ENCODE data around the gene SLC45A1. TPM values are rescaled to one million over a fixed set of nuclear protein-coding genes. Genes with fewer than 3 reads are reported as not detected.
A peak's percentile ranks its signal among the peaks of the same experiment; 100 is the strongest.

Gene SLC45A1
- total and polyA plus RNA-seq, 5 experiments from 2014 or later, result 0.48 to 1.2 (median 0.98) TPM; not detected in 1

DNA sequence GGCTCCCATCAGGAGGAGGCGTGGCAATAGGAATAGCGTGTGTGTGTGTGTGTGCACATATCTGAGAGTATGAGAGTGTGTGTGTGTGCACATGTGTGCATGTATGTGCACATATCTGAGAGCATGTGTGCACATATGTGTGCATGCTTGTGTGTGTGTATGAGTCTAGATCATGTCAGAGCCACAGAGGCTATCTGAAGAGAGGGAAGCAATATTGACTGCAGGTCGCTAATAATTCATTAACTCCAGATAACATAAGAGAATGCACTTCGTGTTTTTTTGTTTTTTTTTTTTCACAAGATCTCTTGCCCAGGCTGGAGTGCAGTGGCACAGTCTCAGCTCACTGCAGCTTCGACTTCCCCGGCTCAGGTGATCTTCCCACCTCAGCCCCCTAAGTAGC, 4.7 kb upstream of the SLC45A1 start:
- POLR2A ChIA-PET, result no interaction called here
- H3K9me3 Mint-ChIP-seq, result no peaks in the 10 kb centered on the region
- H3K4me3 Mint-ChIP-seq, result no peak overlapping the region
- peaks cover 0 to 5% (median 0%) of the 10 kb centered on the region in 3 donors for H3K36me3 Mint-ChIP-seq
- DNase-seq, result no peak
- peaks cover 6 to 30% (median 8%) of the 10 kb centered on the region in 4 donors for H3K4me1 Mint-ChIP-seq
- H3K27ac Mint-ChIP-seq, result no peak overlapping the region
- H3K27me3 Mint-ChIP-seq, result peaks cover 15 to 46% (median 28%) of the 10 kb centered on the region in 5 donors
- no peak for ATAC-seq

DNA sequence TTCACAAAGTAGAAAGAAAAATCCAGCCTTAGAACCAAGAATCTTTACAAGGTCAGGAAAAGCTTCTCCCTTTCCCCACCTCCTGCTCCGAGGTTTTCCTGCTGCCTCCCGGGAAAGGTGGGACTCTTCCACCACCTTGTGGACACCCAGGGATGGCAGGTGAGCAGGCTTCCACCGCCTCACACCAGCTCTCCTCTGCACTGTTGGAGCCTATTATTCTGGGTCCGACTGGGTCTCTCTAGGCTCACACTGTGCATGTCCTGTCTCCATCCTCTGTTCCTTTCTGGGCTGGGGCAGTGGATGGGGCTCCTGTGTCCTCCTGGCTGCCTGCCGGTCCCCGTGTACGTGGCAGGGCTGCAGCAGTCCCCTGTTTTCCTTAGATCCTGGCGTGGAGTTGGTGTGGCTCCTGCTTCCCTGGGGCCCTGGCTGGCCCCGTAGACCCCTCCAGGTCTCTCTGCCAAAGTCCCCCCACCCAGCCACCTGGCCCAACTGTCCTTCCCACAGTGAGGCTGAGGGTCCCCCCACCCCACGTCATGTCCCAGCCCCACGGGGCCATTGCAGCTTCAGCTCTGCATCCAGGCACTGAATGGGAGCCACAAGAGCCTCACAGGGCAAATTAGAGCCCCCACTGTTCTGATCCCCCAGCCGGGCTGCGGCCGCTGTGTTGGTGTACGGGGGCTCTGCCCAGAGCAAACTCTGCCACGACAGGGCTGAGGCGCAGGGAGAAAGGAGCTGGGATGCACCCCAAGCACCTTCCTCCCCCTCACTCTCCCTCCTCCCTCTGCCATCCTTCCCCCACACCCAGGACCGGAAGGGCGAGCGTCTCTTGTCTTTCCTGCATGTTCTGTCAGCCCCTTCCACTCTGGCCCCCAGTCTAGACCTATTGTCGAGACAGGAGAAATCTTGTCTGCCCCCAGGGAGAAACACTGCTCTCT, 3.3 kb upstream of the SLC45A1 start:
- Mint-ChIP-seq H3K4me3 (no peak overlapping the region), H3K36me3 (peaks cover 0 to 5% (median 0%) of the 10 kb centered on the region in 3 donors), H3K27me3 (peaks cover 15 to 46% (median 30%) of the 10 kb centered on the region in 5 donors), H3K4me1 (peaks cover 10 to 36% (median 17%) of the 10 kb centered on the region in 4 donors), H3K9me3 (no peaks in the 10 kb centered on the region), H3K27ac (peak overlapping the region in 2 of 10 donors; percentile 15 to 72)
- peak in 1 of 2 donors; percentile 31 for ATAC-seq
- DNase-seq, result peak in 9 of 10 donors; percentile 22 to 55 (median 41)
- POLR2A ChIA-PET, result no interaction called here

DNA sequence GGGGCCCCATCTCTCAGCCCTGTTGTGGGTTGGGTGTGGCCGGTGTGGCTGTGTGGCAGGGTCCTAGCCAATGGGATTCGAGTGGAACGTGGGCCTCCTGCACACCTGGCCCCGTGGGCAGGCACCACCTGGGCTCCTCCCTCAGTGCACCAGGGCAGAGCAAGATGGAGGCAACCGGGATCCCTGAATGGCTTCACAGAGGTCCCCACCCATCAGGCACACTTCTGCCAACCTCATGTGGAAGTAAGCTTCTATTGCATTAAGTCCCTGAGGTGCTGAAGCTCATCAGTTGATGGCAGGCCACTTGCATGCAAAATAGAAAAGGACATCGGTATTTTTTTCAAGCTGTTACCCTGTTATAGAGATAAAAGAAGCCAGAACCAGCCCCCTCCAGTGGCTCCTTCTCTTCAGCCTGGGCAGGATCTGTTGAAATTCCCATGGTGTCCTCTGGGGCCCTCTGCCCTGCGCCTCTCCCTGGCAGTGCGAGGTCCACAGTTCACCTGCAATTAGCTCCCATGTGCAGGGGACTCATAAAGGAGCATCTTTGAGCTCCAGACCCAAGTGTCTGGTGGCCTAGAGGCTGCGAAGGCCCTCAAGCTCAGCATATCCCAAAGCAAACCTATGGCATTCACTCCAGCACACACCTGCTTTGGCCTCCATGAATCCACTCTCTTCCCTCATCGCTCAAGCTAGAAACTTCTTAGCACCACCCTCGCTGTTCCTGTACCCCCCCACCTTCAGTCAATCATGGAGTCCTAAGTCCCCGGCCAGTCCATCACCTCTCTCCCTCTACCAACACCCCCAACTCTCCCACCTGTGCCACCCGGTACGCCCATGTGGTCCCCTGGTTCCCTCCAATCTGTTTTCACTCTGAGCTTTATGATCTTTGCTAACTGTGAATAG, 2.1 kb upstream of the SLC45A1 start:
- Mint-ChIP-seq H3K4me1 (peaks cover 10 to 36% (median 17%) of the 10 kb centered on the region in 4 donors), H3K36me3 (peaks cover 0 to 5% (median 0%) of the 10 kb centered on the region in 3 donors), H3K9me3 (no peaks in the 10 kb centered on the region), H3K27ac (peak overlapping the region in 5 of 10 donors; percentile 36 to 84 (median 41)), H3K4me3 (peak overlapping the region in 3 of 10 donors; percentile 3 to 45 (median 15)), H3K27me3 (peaks cover 15 to 46% (median 33%) of the 10 kb centered on the region in 5 donors)
- POLR2A ChIA-PET, result no interaction called here
- DNase-seq, result no peak
- ATAC-seq, result no peak

DNA sequence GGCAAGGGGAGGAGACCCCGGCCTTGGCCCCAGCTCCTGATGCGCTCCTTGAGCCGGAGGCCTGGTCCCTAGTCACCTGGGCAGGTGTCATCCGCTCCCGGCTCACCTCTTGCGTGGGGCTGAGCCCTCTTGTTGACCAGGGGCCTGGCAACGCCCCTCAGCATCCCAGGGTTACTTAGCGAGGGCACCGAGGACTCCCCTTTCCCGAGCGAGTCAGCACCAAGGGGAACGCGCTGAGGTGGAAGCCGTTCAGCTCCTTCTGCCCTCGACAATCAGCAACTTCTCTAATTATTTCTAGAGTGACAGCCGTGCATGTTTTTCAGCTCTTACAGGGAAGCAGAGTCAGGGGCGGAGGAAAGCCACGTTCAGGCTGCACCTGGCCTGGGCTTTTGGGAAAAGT, 522 bp downstream of the SLC45A1 start:
- H3K4me1 Mint-ChIP-seq, result peaks cover 10 to 36% (median 17%) of the 10 kb centered on the region in 4 donors
- POLR2A ChIA-PET, result interaction anchor here (0.6 to 2.2 kb wide), 2 partner anchors 202 to 293 kb away, joined by 3 to 9 read pairs; partner anchors contain the start of gene ERRFI1
- H3K27ac Mint-ChIP-seq, result peak overlapping the region in 3 of 10 donors; percentile 24 to 69 (median 63)
- DNase-seq, result no peak
- peak overlapping the region; percentile 67 to 88 (median 78) for H3K4me3 Mint-ChIP-seq
- H3K27me3 Mint-ChIP-seq, result peaks cover 11 to 37% (median 27%) of the 10 kb centered on the region in 5 donors
- peak in 1 of 2 donors; percentile 19 for ATAC-seq
- no peaks in the 10 kb centered on the region for H3K36me3 Mint-ChIP-seq
- H3K9me3 Mint-ChIP-seq, result no peaks in the 10 kb centered on the region

DNA sequence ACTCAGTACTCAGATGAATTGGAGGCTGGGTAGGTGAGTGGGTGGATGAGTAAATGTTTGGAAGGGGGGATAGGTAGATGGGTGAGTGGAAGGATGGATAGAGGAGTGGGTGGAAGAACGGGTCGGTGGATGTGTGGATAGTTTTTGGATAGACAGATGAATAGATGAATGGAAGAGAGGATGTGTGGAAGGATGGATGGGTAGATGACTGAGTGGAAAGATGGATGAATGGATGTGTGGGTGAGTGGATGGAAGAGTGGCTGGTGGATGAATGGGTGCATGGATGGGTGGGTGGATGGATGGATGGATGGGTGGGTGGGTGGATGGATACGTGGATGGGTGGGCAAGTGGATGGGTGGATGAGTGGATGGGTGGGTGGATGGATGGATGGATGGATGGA, 3.7 kb downstream of the SLC45A1 start:
- H3K4me1 Mint-ChIP-seq, result peaks cover 5 to 15% (median 11%) of the 10 kb centered on the region in 4 donors
- peaks cover 0 to 6% (median 4%) of the 10 kb centered on the region in 3 donors for H3K36me3 Mint-ChIP-seq
- POLR2A ChIA-PET, result no interaction called here
- DNase-seq (no peak), ATAC-seq (no peak)
- peaks cover 0 to 8% (median 3%) of the 10 kb centered on the region in 5 donors for H3K27me3 Mint-ChIP-seq
- H3K27ac Mint-ChIP-seq, result no peak overlapping the region
- H3K9me3 Mint-ChIP-seq, result no peaks in the 10 kb centered on the region
- H3K4me3 Mint-ChIP-seq, result no peak overlapping the region

DNA sequence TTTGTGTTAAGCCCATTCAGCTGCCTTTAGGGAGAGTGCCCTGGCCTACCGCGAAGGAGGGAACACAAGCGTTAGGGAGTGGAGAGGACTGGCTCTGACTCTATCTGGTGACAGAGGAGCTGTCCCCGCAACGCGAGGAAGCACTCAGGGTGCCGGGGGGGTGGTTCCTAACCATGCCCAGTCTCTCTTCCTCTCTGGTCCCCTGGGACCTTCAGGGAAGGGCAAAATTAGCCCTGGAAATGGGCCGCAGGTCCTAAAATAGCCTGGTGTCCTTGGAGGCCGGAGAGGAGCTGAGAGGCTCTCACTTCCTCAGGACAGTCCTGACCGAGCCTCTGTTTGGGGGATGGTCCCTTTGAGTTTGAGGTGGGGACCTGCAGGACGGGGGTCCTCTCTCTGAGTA, 5.8 kb downstream of the SLC45A1 start:
- peaks cover 0 to 6% (median 0%) of the 10 kb centered on the region in 5 donors for H3K27me3 Mint-ChIP-seq
- H3K27ac Mint-ChIP-seq, result no peak overlapping the region
- peaks cover under 1 to 6% (median 2%) of the 10 kb centered on the region in 4 donors for H3K4me1 Mint-ChIP-seq
- POLR2A ChIA-PET, result no interaction called here
- peaks cover 0 to 6% (median 6%) of the 10 kb centered on the region in 3 donors for H3K36me3 Mint-ChIP-seq
- DNase-seq, result no peak
- ATAC-seq, result no peak
- no peaks in the 10 kb centered on the region for H3K9me3 Mint-ChIP-seq
- H3K4me3 Mint-ChIP-seq, result no peak overlapping the region

DNA sequence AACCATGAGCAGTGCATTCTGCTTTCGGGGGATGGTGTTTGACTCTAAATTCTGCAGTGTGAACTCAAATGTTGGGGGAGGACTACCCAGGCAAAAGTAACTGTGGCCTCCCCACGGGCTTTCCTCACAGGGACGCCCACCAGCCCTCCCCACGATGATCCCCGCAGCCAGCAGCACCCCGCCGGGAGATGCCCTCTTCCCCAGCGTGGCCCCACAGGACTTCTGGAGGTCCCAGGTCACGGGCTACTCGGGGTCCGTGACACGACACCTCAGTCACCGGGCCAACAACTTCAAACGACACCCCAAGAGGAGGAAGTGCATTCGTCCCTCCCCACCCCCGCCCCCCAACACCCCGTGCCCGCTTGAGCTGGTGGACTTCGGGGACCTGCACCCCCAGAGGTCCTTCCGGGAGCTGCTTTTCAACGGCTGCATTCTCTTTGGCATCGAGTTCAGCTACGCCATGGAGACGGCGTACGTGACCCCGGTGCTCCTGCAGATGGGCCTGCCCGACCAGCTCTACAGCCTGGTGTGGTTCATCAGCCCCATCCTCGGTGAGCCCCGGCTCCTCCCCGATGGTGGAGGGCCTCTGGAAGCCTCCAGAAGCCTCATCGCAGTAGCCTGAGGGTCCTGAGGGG, 6.4 kb downstream of the SLC45A1 start:
- Mint-ChIP-seq H3K4me1 (peaks cover 0 to 2% (median under 1%) of the 10 kb centered on the region in 4 donors), H3K27ac (no peak overlapping the region), H3K36me3 (peaks cover 0 to 6% (median 6%) of the 10 kb centered on the region in 3 donors), H3K4me3 (no peak overlapping the region), H3K9me3 (no peaks in the 10 kb centered on the region), H3K27me3 (peaks cover 0 to 4% (median 0%) of the 10 kb centered on the region in 5 donors)
- ATAC-seq (no peak), DNase-seq (no peak)
- POLR2A ChIA-PET, result no interaction called here

DNA sequence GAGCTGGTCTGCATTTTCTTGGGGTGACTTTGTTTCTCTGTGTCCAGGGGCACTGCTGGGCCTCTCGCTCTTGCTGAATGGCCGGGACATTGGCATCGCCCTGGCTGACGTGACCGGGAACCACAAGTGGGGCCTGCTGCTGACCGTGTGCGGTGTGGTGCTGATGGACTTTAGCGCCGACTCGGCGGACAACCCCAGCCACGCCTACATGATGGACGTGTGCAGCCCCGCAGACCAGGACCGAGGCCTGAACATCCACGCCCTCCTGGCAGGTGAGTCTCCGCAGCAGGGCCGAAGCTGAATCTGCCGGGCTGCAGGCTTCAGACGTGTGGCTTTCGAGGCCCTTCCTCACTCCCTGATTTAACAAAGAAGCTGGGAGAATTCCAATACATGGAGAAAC, 7.9 kb downstream of the SLC45A1 start:
- H3K36me3 Mint-ChIP-seq, result peaks cover 0 to 6% (median 6%) of the 10 kb centered on the region in 3 donors
- no peak overlapping the region for H3K27ac Mint-ChIP-seq
- DNase-seq (no peak), ATAC-seq (no peak)
- no peaks in the 10 kb centered on the region for H3K4me1 Mint-ChIP-seq
- H3K27me3 Mint-ChIP-seq, result no peaks in the 10 kb centered on the region
- H3K4me3 Mint-ChIP-seq, result no peak overlapping the region
- H3K9me3 Mint-ChIP-seq, result no peaks in the 10 kb centered on the region
- POLR2A ChIA-PET, result no interaction called here

DNA sequence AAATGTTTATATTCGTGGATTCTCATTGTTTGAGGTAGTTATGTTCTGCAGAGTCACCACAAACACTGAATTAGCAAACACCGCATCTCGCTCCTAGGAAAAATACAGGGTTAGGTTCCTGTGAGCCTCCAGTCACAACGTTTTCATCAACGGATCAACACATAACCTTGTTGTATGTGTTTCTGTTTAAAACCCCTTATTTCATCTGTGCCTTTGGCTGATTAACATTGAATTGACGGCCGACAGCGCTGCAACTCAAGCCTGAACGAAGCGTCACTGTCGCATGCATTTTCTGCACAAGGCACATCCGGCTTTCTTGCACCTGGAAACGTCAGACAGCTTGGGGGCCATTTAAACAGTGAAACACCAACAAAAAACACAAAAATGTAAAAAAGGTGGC, 8.4 kb downstream of the SLC45A1 start:
- ATAC-seq, result no peak
- no peak for DNase-seq
- H3K9me3 Mint-ChIP-seq, result no peaks in the 10 kb centered on the region
- H3K27ac Mint-ChIP-seq, result no peak overlapping the region
- peaks cover 0 to 6% (median 6%) of the 10 kb centered on the region in 3 donors for H3K36me3 Mint-ChIP-seq
- H3K27me3 Mint-ChIP-seq, result no peaks in the 10 kb centered on the region
- POLR2A ChIA-PET, result no interaction called here
- no peaks in the 10 kb centered on the region for H3K4me1 Mint-ChIP-seq
- peak overlapping the region in 1 of 10 donors; percentile 6 for H3K4me3 Mint-ChIP-seq

DNA sequence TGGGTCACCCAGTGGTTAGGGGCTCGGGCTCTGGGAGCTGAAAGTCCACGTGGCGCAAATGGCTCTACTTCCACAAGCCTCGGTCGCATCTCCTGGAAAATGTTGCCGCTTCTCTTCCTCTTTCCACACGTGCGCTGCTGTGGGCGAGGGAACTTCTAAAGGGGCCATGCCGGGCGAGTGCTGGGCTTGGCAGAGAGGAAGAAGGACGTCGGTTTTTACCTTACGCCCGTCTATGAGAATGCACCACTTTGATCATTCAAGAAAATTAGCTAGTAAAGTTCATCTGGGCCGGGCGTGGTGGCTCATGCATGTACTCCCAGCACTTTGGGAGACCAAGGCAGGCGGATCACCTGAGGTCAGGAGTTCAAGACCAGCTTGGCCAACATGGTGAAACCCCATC, 10.4 kb downstream of the SLC45A1 start:
- Mint-ChIP-seq H3K4me3 (no peak overlapping the region), H3K27me3 (no peaks in the 10 kb centered on the region), H3K27ac (no peak overlapping the region), H3K36me3 (peaks cover 0 to 6% (median 6%) of the 10 kb centered on the region in 3 donors), H3K9me3 (no peaks in the 10 kb centered on the region), H3K4me1 (no peaks in the 10 kb centered on the region)
- POLR2A ChIA-PET, result interaction anchor here (0.9 kb wide), 1 partner anchor 34 kb away, joined by 3 read pairs; no protein-coding TSS in a partner anchor
- DNase-seq (no peak), ATAC-seq (no peak)

DNA sequence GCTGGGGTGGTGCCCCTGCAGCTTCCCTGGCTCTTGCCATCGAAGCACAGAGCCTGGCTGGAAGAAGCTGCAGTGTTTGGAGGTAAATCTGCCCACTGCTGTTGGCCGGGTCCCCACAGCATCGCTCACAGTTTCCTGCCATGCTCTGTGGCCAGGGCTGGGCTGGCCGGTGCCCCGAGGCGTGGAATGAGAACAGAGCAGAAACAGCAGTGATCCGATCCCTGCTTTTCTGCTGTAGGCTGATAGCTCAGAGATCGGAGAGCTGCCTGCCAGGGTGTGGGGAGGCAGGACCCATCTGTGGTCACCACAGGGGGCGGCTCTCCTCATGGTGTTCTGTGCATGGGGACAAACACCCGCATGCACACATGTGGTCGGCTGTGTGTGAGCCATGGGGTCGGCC, 11.5 kb downstream of the SLC45A1 start:
- DNase-seq (no peak), ATAC-seq (no peak)
- Mint-ChIP-seq H3K4me3 (no peak overlapping the region), H3K27ac (no peak overlapping the region), H3K9me3 (no peaks in the 10 kb centered on the region), H3K36me3 (peaks cover 0 to 6% (median 6%) of the 10 kb centered on the region in 3 donors), H3K4me1 (no peaks in the 10 kb centered on the region), H3K27me3 (no peaks in the 10 kb centered on the region)
- POLR2A ChIA-PET, result no interaction called here

DNA sequence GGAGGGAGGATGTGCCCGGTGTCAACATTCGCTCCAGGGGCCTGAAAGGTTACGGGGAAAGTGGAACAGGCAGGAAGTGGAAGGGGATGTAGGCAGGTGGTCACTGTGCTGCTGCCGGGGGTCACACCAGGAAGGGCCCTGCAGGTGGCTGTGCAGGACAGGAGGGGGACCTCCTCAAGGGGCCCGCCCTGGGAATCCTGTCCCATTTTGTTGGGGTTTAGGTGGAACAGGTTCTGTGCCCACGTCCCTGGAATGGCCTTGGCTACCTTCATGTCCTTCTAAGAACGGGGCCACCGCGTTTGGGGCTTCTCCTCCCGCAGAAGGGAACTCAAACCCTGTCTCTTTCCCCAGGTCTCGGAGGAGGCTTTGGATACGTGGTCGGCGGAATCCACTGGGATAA, 11.9 kb downstream of the SLC45A1 start:
- ATAC-seq, result no peak
- no peaks in the 10 kb centered on the region for H3K27me3 Mint-ChIP-seq
- H3K4me3 Mint-ChIP-seq, result no peak overlapping the region
- H3K36me3 Mint-ChIP-seq, result peaks cover 0 to 6% (median 6%) of the 10 kb centered on the region in 3 donors
- no peak overlapping the region for H3K27ac Mint-ChIP-seq
- no peak for DNase-seq
- POLR2A ChIA-PET, result no interaction called here
- no peaks in the 10 kb centered on the region for H3K4me1 Mint-ChIP-seq
- no peaks in the 10 kb centered on the region for H3K9me3 Mint-ChIP-seq
